Heart left ventricle (tissue), 16 donors: ENCODE results near the gene PLAC8. TPM values are rescaled to one million over a fixed set of nuclear protein-coding genes. Genes with fewer than 3 reads are reported as not detected.
A peak's percentile ranks its signal among the peaks of the same experiment; 100 is the strongest.

Experiments
- ATAC-seq, 4 donors: fragments of 200-7000 bp; cut with Tn5 transposase; one replicate each; pipeline ENCODE4 v1.9.1; 2020 to 2022; ENCODE audit warnings: moderate library complexity in 4 of 4, mild to moderate bottlenecking in 3 of 4, moderate number of reproducible peaks in 1 of 4
- DNase-seq, 5 donors: peaks; one replicate each; pipeline ENCODE4 v3.0.0-alpha.2; 2020
- H3K27ac ChIP-seq, 12 donors: fragments of 200-600 bp; sonication (generic) in 4 of 12; one replicate each; pipeline versions ENCODE4 v1.5.0 to v1.8.0; 2016 to 2022; ENCODE audit warnings: mild to moderate bottlenecking in 2 of 12
- H3K27me3 ChIP-seq, 9 donors: fragments of 200-600 bp; sonication (generic) in 2 of 9; one replicate each; pipeline versions ENCODE4 v1.5.1 to v1.8.0; 2016 to 2022; ENCODE audit warnings: mild to moderate bottlenecking in 3 of 9
- H3K36me3 ChIP-seq, 9 donors: fragments of 200-600 bp; sonication (generic) in 2 of 9; one replicate each; pipeline versions ENCODE4 v1.5.0 to v1.8.0; 2018 to 2022; ENCODE audit warnings: mild to moderate bottlenecking in 2 of 9
- H3K4me1 ChIP-seq, 12 donors: fragments of 200-600 bp; sonication (generic) in 4 of 12; one replicate each; pipeline versions ENCODE4 v1.5.0 to v1.8.0; 2016 to 2022; ENCODE audit warnings: mild to moderate bottlenecking in 3 of 12
- H3K4me3 ChIP-seq, 12 donors: fragments of 200-600 bp; sonication (generic) in 4 of 12; one replicate each; pipeline versions ENCODE4 v1.5.0 to v1.8.0; 2017 to 2022; ENCODE audit warnings: mild to moderate bottlenecking in 9 of 12, moderate library complexity in 4 of 12
- H3K9me3 ChIP-seq, 12 donors: fragments of 200-600 bp; sonication (generic) in 4 of 12; one replicate each; pipeline versions ENCODE4 v1.5.0 to v1.8.0; 2016 to 2022; ENCODE audit warnings: mild to moderate bottlenecking in 1 of 12
- POLR2A ChIP-seq, 2 donors: fragments of 450-650 bp; IDR thresholded peaks; one replicate each; pipeline ENCODE4 v1.6.1; 2017; ENCODE audit warnings: antibody characterized with exemption in 2 of 2, mild to moderate bottlenecking in 2 of 2, moderate library complexity in 2 of 2
- WGBS, 4 donors: extraction: QIAGEN DNeasy Blood & Tissue Kit in 2 of 4; methylation state at CpG; one replicate each; pipeline versions ENCODE4 v1.1.5 to v1.1.7; 2013 to 2018; 5-methylcytosine and 5-hydroxymethylcytosine counted together
- intact Hi-C, 10 donors: fragments of 100-400 bp; cut with DNase I; formaldehyde crosslinking; loops; one replicate each; pipeline versions ENCODE4 v1.11.1 to v1.14.2; 2022
- polyA plus RNA-seq, 2 donors: library from polyadenylated mRNA; stranded (reverse); fragments of 200-250 nt; gene quantifications; one replicate each; pipeline ENCODE4 v1.2.3, GENCODE V29; 2013
- total RNA-seq, 9 donors: library from RNA; depleted of rRNA in 2 of 9; stranded (reverse); fragments of >200 nt in 2 of 9; fragmentation: NEBNext Ultra II Directional in 3 of 9; extraction: Animal tissue kit (Norgen Biotek cat#: 25700) in 3 of 9; gene quantifications; one replicate each; pipeline versions ENCODE4 v1.1.0 to v1.2.4, GENCODE V29; 2016 to 2023
- TF ChIP-seq, protein P1 (sequence below), 12 donors: fragments of 200-600 bp; sonication (generic) in 4 of 12; IDR thresholded peaks; one replicate each; pipeline versions ENCODE4 v1.5.0 to v1.8.0; 2018 to 2022; ENCODE audit warnings: antibody characterized with exemption in 12 of 12, mild to moderate bottlenecking in 5 of 12
- donor health status: ischemic (EF 13 %, LVEDD 7.1; RV severe dilation, severe dysfunction).
- donor health status: healthy with polysubstance abuse.
- donor health status: DM: no; HTN: yes; CAD: no.
- donor health status: DM: no; HTN: no; CAD: no.
- donor health status: ischemic (EF 25% LVEDD 6.9; RV normal size, moderate dysfunction).
- donor health status: ischemic (EF 25% LVEDD 5.7; RV mildly dilated, moderate dysfunction).
- donor health status: healthy.
- donor health status: DM: yes; HTN: yes; CAD: no.
- donor health status: ischemic (EF 35%, LVEDD 5.7; RV mildly dilated, moderate dysfunction).
- donor health status: nonischemic (EF 11% LVEDD 7.7; RV severe dilation, severe dysfunction).
- donor health status: DM: yes; HTN: yes; CAD: no.
- donor health status: PGD.
- donor health status: ischemic (EF 29% LVEDD 5.4; RV normal size, mild dysfunction).
- donor health status: nonischemic (EF 23%, LVEDD 6.1; RV moderate dilation, normal function).

PLAC8 gene
- total and polyA plus RNA-seq, 11 donors, result 0.31 to 11.3 (median 0.79) TPM; not detected in 2

DNA sequence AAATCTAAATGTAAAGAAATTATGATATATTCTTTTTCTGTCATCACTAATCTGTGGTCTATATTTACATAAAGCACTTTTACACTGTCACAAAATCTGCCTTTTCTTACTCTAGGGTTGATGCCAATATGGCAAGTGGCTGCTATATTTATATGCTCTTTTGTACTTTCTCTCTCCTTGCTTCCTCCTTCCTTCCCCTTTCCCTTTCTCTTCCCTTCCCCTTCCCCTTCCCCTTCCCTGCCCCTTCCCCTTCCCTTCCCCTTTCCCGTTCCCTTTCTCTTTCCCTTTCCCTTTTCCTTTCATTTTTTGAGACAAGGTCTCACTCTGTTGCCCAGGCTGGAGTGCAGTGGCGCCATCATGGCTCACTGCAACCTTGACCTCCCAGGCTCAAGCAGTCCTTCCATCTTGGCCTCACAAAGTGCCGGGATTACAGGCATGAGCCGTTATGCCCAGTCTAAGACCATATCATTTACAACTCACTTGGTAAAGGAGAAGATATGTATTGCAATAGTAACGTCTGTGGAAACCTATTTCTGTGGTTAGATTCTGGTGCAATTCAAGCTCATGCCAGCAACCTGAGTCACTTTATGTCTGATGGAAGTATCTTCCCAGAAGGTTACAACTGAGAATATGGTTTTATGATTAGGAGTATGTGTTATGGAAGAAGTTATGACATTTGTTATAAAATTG is 13.9 kb upstream of the PLAC8 start:
- H3K4me1 ChIP-seq, result peaks cover 0 to 23% (median 0%) of the 10 kb centered on the region in 12 donors
- H3K9me3 ChIP-seq, result peaks cover 0 to 9% (median 0%) of the 10 kb centered on the region in 12 donors
- H3K4me3 ChIP-seq, result no peak overlapping the region
- intact Hi-C loops, result no loop called here
- DNase-seq, result no peak
- no peaks in the 10 kb centered on the region for H3K36me3 ChIP-seq
- no peaks in the 10 kb centered on the region for H3K27me3 ChIP-seq
- no peak for ATAC-seq
- TF ChIP-seq POLR2A (IDR thresholded peaks at IDR 0.05), result no peak
- TF ChIP-seq, protein P1, sequence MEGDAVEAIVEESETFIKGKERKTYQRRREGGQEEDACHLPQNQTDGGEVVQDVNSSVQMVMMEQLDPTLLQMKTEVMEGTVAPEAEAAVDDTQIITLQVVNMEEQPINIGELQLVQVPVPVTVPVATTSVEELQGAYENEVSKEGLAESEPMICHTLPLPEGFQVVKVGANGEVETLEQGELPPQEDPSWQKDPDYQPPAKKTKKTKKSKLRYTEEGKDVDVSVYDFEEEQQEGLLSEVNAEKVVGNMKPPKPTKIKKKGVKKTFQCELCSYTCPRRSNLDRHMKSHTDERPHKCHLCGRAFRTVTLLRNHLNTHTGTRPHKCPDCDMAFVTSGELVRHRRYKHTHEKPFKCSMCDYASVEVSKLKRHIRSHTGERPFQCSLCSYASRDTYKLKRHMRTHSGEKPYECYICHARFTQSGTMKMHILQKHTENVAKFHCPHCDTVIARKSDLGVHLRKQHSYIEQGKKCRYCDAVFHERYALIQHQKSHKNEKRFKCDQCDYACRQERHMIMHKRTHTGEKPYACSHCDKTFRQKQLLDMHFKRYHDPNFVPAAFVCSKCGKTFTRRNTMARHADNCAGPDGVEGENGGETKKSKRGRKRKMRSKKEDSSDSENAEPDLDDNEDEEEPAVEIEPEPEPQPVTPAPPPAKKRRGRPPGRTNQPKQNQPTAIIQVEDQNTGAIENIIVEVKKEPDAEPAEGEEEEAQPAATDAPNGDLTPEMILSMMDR (IDR thresholded peaks at IDR 0.05), result no peak
- peak overlapping the region in 1 of 12 donors; percentile 25 for H3K27ac ChIP-seq
- WGBS, 4 donors, result 76 to 85% (median 81%) methylated on average over 5 of the region's 5 CpGs

DNA sequence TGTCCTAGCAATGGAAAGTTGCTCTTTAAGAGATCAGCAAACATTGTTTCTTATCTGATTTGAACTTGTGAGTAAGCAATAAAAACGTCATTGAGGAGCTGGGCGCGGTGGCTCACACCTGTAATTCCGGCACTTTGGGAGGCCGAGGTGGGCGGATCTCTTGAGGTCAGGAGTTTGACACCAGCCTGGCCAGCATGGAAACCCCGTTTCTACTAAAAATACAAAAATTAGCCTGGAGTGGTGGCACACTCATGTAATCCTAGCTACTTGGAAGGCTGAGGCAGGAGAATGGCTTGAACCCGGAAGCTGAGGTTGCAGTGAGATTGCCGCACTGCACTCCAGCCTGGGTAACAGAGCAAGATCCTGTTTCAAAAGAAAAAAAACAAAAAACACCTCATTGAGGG is 11.2 kb upstream of the PLAC8 start:
- DNase-seq (no peak), ATAC-seq (no peak)
- intact Hi-C loops, result no loop called here
- Histone ChIP-seq H3K4me1 (peaks cover 0 to 23% (median 0%) of the 10 kb centered on the region in 12 donors), H3K36me3 (no peaks in the 10 kb centered on the region), H3K9me3 (peaks cover 0 to 14% (median 0%) of the 10 kb centered on the region in 12 donors), H3K27ac (peak overlapping the region in 1 of 12 donors; percentile 75), H3K4me3 (no peak overlapping the region), H3K27me3 (no peaks in the 10 kb centered on the region)
- TF ChIP-seq POLR2A (IDR thresholded peaks at IDR 0.05), result no peak
- TF ChIP-seq, protein P1 (IDR thresholded peaks at IDR 0.05), result no peak
- WGBS, 4 donors, result 81 to 84% (median 83%) methylated on average over 9 of the region's 9 CpGs

DNA sequence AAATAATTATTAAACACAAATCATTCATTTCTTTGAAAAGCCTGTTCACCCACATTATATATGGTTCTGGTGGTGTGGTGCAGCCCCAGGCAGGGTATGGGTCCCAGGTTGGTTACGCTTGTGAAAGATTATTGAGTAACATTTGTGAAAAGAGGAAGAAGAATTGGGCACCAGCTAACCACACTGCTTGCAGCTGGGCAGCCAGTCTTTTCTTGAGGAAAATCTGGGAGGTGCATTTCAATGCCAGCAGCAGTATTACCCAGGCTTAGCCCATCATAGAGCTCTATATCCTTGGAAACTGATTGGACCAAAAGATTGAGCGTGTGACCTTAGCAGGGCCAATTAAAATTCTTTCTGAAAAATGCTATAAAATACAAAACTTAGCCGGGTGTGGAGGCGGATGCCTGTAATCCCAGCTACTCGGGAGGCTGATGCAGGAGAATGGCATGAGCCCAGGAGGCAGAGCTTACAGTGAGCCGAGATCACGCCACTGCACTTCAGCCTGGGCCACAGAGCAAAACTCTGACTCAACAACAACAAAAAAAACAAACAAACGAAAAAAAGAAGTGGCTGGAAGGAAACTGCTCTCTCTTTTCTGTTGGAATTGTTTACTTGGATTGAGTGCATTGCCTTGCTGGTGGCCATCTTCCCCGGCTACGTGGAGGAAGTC is 9.7 kb upstream of the PLAC8 start:
- ATAC-seq (peak in 3 of 4 donors; percentile 28 to 58 (median 56)), DNase-seq (peak in 2 of 5 donors; percentile 7 to 33)
- TF ChIP-seq, protein P1 (IDR thresholded peaks at IDR 0.05), result no peak
- no peak for TF ChIP-seq POLR2A (IDR thresholded peaks at IDR 0.05)
- peak overlapping the region in 1 of 12 donors; percentile 61 for H3K27ac ChIP-seq
- peaks cover 0 to 14% (median 0%) of the 10 kb centered on the region in 12 donors for H3K9me3 ChIP-seq
- no peaks in the 10 kb centered on the region for H3K36me3 ChIP-seq
- H3K4me3 ChIP-seq, result no peak overlapping the region
- H3K27me3 ChIP-seq, result no peaks in the 10 kb centered on the region
- peaks cover 0 to 23% (median 0%) of the 10 kb centered on the region in 12 donors for H3K4me1 ChIP-seq
- intact Hi-C loops, result no loop called here
- WGBS, 4 donors, result 66 to 79% (median 70%) methylated on average over 10 of the region's 10 CpGs

DNA sequence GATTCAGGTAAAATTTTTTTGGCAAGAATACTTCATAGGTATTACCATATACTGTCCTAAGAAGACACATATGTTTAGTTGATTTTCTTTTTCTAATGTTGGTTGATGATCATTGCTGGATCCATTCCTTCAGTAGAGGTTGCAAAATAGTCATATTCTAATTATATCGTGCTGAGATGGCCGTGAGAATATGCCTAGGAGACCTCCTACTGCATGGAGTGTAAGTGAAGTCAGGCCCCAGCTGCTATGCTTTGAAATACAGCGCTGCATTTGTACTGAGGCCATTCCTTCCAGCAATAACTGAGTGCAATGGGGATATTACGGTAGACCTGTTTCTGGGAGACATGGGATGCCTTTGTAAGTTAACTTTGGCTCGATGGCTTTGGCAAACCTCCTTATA is 6.7 kb upstream of the PLAC8 start:
- Histone ChIP-seq H3K4me3 (no peak overlapping the region), H3K36me3 (no peaks in the 10 kb centered on the region), H3K4me1 (peaks cover 0 to 10% (median 0%) of the 10 kb centered on the region in 12 donors), H3K9me3 (peaks cover 0 to 6% (median 0%) of the 10 kb centered on the region in 12 donors), H3K27ac (no peak overlapping the region), H3K27me3 (peaks cover 0 to 5% (median 0%) of the 10 kb centered on the region in 9 donors)
- ATAC-seq (no peak), DNase-seq (no peak)
- intact Hi-C loops, result no loop called here
- TF ChIP-seq POLR2A (IDR thresholded peaks at IDR 0.05), result no peak
- TF ChIP-seq, protein P1 (IDR thresholded peaks at IDR 0.05), result no peak
- 79 to 88% (median 81%) methylated on average over 5 of the region's 5 CpGs for WGBS, 4 donors
